ENCODE results near the gene RTL10.

RTL10 gene

DNA sequence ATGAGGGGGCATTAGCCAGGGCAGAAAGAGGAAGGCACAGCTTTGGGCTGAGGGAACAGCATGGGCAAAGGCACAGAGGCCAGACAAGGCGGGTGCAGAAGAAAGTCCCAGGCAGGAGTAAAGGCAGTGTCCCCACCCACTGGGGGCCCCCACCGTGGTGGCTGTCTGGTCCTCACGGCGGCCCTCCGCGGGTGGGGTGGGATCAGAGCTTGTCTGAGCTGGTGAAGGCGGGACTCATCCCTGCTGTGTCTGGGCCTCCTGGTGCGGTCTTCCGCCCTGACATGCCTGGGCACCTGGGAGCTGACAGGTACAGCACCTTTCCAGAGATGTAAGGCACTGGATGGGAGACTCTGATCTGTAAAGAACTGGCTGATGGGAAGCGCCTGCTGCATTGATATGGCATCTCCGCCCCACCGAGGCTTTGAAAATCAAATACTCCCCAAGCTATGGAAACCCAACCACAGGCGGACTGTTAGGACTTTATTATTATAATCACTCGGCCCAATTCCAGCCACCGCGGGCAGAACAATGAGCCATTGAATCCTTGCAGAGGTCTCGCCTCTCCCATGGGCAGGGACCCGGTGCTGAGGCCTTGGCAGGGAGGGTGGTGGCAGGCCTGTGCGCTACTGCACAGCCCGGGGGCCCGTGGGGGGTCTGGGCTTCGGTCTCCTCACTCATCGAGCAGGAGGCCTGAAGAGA lies 14.2 kb upstream of the RTL10 start:
- H3K4me3 ChIP-seq: no peak overlapping the region
- peak overlapping the region in 3 of 21 experiments; percentile 9 to 16 (median 14) for H3K27ac ChIP-seq

DNA sequence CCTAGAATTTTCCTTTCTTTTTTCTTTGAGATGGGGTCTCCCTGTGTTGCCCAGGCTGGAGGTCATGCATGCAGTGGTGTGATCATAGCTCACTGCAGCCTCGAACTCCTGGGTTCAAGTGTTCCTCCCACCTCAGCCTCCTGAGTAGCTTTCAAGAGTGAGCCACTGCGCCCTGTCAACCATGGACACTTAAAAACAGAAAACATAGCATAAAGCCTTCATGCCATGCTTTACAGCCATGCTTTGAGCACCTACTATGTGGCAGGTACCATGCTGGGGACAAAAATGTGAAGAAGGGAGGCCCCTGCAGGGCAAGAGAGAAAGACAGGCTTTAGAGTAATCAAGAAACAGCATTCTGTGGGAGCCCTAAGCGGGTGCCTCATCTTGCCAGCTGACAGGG lies 13.7 kb upstream of the RTL10 start:
- Histone ChIP-seq H3K27ac (peak overlapping the region in 2 of 21 experiments; percentile 9 to 16), H3K4me3 (no peak overlapping the region)

DNA sequence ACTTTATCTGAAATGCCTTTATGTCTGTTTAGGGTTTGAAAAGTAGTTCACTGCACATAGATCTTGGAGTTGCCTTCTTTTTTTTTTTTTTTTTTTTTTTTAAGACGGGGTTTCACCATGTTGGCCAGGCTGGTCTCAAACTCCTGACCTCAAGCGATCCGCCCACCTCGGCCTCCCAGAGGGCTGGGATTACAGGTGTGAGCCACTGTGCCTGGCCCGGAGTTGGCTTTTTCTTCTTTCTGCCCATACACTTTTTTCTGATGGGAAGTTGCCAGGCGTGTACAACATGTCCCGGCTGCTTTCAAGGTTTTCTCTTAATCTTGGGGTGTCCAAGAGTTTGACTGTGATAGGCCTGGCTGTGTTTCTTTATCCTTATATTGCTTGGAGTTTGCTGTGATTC lies 12.9 kb upstream of the RTL10 start:
- no peak overlapping the region for H3K27ac ChIP-seq
- no peak overlapping the region for H3K4me3 ChIP-seq

DNA sequence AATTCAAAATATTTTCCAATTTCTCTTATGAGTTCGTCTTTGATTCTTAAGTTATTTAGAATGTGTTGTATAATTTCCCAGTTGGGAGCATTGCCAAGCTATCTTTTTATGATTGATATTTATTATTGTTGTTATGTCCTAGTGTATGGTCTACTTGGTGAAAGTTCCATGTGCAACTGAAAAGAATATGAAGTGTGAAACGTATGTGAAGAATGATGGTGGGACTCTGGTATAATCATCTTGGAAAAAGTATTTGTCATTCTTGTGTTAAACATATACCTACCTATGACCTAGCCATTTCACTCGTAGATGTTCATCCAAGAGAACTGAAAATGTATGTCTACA lies 12.0 kb upstream of the RTL10 start:
- H3K27ac ChIP-seq: no peak overlapping the region
- H3K4me3 ChIP-seq: no peak overlapping the region

- no peak overlapping the region for H3K27ac ChIP-seq
- H3K4me3 ChIP-seq: no peak overlapping the region
These were observed 10.6 kb upstream of the RTL10 start for GRCh38 chr22:19865141-19865829.

- no peak overlapping the region for H3K27ac ChIP-seq
- H3K4me3 ChIP-seq: no peak overlapping the region
These were observed 9.9 kb upstream of the RTL10 start for GRCh38 chr22:19864538-19865106.

DNA sequence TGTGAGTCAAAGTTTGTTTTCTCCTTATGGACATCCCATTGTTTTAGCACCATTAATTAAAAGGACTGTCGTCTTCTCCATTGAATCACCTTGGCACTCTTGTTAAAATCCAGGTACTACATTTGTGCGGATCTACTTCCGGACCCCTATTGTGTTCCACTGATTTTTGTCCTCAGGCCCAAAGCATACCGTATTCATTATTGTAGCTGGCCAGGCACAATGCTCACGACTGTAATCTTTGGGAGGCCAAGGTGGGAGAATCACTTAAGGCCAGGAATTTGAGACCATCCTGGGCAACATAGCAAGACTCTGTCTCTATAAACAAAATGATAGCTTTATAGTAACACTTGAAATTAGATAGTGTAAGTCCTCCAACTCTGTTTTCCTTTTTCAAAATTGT lies 8.9 kb upstream of the RTL10 start:
- H3K27ac ChIP-seq: no peak overlapping the region
- H3K4me3 ChIP-seq: no peak overlapping the region

DNA sequence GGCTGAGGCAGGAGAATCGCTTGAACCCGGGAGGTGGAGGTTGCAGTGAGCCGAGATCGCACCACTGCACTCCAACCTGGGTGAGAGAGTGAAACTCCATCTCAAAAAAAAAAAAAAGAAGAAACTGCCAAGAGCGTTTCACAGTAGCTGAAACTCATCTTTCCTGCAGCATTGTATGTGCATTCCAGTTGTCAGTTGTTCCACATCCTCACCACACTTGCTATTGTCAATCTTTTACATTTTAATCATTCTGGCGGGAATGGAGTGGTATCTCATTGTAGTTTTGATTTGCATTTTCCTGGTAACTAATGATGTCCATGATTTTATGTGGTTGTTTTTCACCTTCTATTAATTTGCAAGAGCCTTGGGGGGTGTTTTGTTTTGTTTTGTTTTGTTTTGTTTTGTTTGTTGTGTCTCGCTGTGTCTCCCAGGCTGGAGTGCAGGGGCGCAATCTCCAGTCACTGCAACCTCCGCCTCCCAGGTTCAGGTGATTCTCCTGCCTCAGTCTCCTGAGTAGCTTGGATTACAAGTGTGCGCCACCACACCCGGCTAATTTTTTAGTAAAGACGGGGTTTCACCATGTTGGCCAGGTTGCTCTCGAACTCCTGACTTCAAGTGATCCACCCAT lies 8.1 kb upstream of the RTL10 start:
- Histone ChIP-seq H3K27ac (no peak overlapping the region), H3K4me3 (no peak overlapping the region)

- Histone ChIP-seq H3K4me3 (no peak overlapping the region), H3K27ac (no peak overlapping the region)
These were observed 5.3 kb upstream of the RTL10 start for GRCh38 chr22:19859861-19860510.

DNA sequence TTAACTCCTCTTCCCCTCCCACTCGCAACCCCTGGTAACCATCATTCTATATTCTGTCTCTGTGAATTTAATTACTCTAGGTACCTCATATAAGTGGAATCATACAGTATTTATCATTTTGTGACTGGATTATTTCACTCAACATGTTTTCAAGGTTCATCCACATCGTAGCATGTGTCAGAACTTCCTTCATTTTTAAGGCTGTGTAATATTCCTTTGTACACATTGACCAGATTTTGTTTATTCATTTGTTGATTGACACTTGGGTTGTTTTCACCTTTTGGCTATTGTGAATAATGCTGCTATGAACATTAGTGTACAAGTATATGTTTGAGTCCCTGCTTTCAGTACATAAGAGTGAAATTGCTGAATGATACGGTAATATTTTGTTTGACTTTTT lies 2.7 kb upstream of the RTL10 start:
- peak overlapping the region in 1 of 21 experiments; percentile 5 for H3K27ac ChIP-seq
- no peak overlapping the region for H3K4me3 ChIP-seq

GRCh38 chr22:19855504-19856409 lies 1.1 kb upstream of the RTL10 start:
- Histone ChIP-seq H3K4me3 (peak overlapping the region; percentile 64 to 97 (median 89)), H3K27ac (peak overlapping the region; percentile 45 to 98 (median 93))

- H3K4me3 ChIP-seq: peak overlapping the region; percentile 64 to 97 (median 89)
These were observed 546 bp downstream of the RTL10 start for GRCh38 chr22:19853879-19854777.

GRCh38 chr22:19853058-19853878 lies 1.4 kb downstream of the RTL10 start:
- H3K4me3 ChIP-seq: peak overlapping the region; percentile 64 to 97 (median 89)
- peak overlapping the region in 19 of 21 experiments; percentile 22 to 98 (median 93) for H3K27ac ChIP-seq

More at GRCh38 chr22:19853879-19854777, 546 bp downstream of the RTL10 start:
- peak overlapping the region; percentile 41 to 98 (median 93) for H3K27ac ChIP-seq

- H3K27ac ChIP-seq: peak overlapping the region in 4 of 21 experiments; percentile 35 to 98 (median 95)
- peak overlapping the region in 3 of 7 experiments; percentile 89 to 94 (median 91) for H3K4me3 ChIP-seq
These were observed 2.4 kb downstream of the RTL10 start for GRCh38 chr22:19852177-19852781.

DNA sequence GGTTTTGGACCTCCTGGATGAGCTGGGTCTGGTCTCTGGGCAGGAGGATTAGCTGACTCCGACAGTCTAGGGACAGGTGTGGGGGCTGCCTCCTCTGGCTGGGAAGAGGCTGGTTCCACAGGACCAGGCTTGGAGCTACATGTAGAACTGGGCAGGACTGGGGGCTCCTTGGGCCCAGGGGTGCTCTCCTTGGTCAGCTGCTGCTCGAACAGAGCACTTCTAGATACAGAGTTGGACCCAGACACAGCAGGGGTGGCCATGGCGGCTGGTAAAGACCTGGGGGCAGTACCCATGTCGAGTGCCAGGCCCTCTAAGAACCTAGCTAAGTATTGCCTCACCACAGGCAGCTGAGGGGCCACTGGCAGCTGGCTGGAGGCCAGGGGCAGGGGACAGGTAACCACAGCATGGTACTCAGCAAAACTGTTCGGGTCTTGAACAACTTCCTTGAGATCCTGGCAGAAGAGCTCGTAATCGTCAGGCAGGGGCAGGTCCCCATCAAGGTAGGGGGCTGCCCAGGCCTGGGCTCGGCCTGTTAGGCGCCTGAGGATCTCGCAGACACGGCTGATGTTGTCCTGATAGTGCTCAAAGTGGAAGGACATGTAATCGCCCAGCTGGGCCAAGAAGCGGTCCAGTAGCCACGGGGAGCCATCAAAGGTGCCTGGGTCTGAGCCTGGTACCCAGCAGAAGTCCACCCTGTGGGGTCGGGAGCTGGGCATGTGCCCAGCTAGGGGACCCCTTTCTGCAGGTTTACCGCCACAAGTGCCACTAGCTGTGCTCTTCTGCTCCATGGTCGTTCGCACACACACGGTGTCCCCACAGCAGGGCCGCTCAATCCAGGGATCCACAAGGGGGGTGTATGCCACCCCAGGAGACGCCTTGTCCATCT lies 3.1 kb downstream of the RTL10 start:
- Histone ChIP-seq H3K27ac (peak overlapping the region in 8 of 21 experiments; percentile 1 to 98 (median 30)), H3K4me3 (peak overlapping the region in 2 of 7 experiments; percentile 91 to 94)

DNA sequence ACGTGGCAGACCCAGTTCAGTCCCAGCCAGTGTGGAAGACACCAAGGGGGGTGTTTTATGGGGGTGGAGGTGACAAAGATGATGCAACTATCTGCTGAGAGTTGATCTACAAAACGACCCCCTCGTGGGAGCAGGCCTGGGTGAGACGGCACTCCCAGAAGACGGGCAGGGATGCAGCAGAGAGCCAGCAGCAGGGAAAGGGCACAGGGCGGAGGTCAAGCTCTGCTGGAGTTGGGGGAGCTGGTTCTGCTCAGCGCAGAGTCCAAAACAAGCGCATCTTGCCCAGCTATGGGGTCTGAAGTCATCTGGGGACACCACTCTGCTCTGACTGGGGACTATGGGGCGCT lies 3.9 kb downstream of the RTL10 start:
- Histone ChIP-seq H3K27ac (peak overlapping the region in 8 of 21 experiments; percentile 5 to 98 (median 40)), H3K4me3 (no peak overlapping the region)
